Measurements from ENCODE around the gene UBE2Q2.
"Not testable (repeated sequence)": the region's sequence is repeated elsewhere in the genome, so short reads cannot be mapped to it uniquely, and the experiment has no call there.

UBE2Q2 gene

DNA sequence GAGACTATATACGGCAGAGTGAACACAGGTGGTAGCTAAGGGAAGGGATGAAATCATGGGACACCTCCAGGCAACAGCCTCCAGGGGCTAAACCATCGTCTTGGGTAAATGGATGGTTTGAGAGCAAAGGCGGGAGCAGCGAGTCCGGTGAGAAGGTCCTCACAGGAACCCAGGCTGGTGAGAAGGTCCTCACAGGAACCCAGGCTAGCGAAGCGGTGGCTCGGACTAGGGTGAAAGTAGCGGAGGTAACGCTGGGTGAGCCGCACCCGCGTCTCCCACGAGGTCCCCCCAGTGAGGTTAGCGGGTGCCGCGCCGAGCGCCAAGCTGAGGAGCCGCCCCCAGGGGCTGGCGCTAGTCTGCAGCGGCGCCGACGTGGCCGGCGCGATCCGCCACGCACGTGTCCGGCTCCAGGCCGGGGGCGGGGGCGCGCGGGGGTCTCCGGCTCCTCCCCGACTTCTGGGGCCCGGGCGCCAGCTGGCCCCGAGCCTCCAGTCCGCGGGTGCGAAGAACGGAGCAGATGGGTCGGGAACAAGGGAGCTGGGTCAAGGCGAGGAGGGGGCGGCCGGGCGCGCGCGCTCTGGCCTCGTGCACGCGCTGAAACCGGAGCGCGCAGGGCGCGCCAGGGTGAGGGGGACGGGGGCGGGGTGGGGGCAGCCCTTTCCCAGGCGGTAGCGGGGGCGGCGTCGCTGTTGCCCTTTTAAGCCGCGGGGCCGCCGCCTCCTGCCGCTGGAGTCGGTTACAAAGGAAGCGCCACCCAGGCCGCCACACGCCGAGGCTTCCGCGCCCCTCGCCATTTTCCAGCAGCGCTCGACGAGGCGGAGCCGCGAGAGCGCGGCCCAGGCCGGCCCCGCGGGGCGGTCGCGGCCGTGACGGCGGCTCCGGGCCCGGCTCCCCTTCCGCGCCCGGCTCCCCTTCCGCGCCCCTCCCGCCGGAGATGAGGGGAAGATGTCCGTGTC is at the start of gene UBE2Q2:
TSS of gene UBE2Q2 (plus strand) at position 726 of the 956 bp plus-strand sequence. CDS start at position 946, 220 bp downstream.
- peak; percentile 83 for DNase-seq
- TF ChIP-seq, protein P1, sequence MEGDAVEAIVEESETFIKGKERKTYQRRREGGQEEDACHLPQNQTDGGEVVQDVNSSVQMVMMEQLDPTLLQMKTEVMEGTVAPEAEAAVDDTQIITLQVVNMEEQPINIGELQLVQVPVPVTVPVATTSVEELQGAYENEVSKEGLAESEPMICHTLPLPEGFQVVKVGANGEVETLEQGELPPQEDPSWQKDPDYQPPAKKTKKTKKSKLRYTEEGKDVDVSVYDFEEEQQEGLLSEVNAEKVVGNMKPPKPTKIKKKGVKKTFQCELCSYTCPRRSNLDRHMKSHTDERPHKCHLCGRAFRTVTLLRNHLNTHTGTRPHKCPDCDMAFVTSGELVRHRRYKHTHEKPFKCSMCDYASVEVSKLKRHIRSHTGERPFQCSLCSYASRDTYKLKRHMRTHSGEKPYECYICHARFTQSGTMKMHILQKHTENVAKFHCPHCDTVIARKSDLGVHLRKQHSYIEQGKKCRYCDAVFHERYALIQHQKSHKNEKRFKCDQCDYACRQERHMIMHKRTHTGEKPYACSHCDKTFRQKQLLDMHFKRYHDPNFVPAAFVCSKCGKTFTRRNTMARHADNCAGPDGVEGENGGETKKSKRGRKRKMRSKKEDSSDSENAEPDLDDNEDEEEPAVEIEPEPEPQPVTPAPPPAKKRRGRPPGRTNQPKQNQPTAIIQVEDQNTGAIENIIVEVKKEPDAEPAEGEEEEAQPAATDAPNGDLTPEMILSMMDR (IDR thresholded peaks at IDR 0.05), result no peak
- peaks cover 17% of the 10 kb centered on the region for H3K27me3 Mint-ChIP-seq (ENCODE audit: low read depth, poor library complexity)
- peaks cover 10% of the 10 kb centered on the region for H3K36me3 Mint-ChIP-seq (ENCODE audit: low read depth)
- H3K4me3 Mint-ChIP-seq, result peak within 1 kb of the TSS; percentile 91
- no peak within 1 kb of the TSS for H3K27ac Mint-ChIP-seq
- H3K9me3 Mint-ChIP-seq, result no peaks in the 10 kb centered on the region
- peaks cover 39% of the 10 kb centered on the region for H3K4me1 Mint-ChIP-seq

DNA sequence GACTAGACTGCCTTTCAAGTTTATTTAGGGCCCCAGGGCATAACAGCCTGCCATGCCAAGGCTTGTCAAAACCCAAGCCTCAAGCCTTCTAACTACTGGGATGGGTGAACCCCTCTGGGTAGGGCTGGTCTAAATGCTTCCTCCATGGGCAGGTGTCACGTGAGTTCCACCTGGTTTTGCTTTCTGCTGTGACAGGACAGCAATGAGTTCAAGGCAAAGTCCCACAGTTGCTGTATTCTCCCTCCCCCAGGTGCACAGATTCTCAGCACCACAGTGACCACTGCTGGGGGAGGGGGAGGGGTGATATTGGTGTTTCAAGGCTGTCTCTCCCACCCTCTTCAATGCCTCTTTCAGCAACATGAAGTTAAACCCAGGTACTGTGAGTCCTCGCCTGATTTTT is 46.9 kb upstream of the UBE2Q2 start:
- Mint-ChIP-seq H3K27ac (no peak overlapping the region), H3K27me3 (ENCODE audit: low read depth, poor library complexity) (peaks cover 46% of the 10 kb centered on the region), H3K36me3 (ENCODE audit: low read depth) (no peaks in the 10 kb centered on the region), H3K4me1 (peaks cover 8% of the 10 kb centered on the region), H3K9me3 (peaks cover 10% of the 10 kb centered on the region), H3K4me3 (no peak overlapping the region)
- TF ChIP-seq, protein P1 (IDR thresholded peaks at IDR 0.05), result no peak
- no peak for DNase-seq

DNA sequence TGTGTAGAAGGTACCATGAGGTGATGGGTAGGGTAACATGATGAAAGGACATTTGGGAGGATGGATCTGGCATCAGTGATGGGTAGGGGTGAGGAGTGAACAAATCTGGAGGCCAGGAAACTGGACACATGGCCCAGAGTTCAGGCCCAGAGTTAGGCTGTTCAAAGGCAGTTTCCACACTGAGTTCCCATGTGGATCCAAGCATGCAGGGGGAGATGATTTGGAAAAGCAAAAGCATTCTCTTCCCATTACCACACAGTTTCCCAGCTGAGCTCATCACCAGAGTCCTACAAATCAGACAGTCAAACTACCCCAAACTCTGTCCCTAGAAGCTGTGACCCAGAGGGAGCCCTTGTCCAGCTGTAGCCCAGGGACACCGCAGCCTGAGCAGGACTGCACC is 46.1 kb upstream of the UBE2Q2 start:
- not testable (repeated sequence) for H3K4me3 Mint-ChIP-seq; H3K27ac Mint-ChIP-seq; DNase-seq; H3K36me3 Mint-ChIP-seq (ENCODE audit: low read depth); H3K9me3 Mint-ChIP-seq
- peaks cover 16% of the 10 kb centered on the region for H3K4me1 Mint-ChIP-seq
- H3K27me3 Mint-ChIP-seq (ENCODE audit: low read depth, poor library complexity), result peaks cover 54% of the 10 kb centered on the region

DNA sequence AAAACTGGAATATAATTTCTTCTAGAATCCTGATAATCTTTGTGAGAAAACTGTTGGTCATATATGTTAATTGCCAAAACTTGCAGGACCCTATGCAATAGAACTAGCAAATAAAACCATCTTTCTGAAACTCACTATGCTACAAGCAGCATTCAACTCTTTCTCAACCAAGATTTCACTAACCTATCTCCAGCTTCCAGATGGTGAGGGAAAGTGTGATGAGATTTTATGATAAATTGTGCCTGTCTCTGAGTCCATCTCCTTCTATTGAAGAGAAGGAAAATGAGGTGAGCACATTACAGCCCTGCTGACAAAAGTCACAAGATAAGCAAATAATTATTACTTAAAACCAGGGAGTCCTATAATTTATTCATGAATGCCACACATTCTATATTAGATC is 44.1 kb upstream of the UBE2Q2 start:
- H3K27me3 Mint-ChIP-seq (ENCODE audit: low read depth, poor library complexity), result peaks cover 62% of the 10 kb centered on the region

DNA sequence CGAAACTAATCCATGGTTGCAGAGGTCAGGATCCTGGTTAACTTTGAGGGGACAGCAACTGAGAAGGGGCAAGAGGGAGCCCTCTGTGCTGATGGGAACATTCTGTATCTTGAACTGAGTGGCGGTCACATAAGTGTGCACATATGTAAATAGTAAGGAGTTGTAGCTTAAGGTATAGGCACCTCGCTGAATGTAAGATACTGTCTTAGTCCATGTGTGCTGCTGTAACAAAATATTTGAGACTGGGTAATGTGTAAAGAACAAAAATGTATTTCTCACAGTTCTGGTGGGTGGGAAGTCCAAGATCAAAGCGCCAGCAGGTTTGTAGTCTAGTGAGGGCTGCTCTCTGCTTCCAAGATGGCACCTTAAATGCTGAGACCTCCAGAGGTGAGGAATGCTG is 42.8 kb upstream of the UBE2Q2 start:
- not testable (repeated sequence) for H3K9me3 Mint-ChIP-seq; H3K4me3 Mint-ChIP-seq; DNase-seq; H3K36me3 Mint-ChIP-seq (ENCODE audit: low read depth); H3K27ac Mint-ChIP-seq
- Mint-ChIP-seq H3K4me1 (peaks cover 28% of the 10 kb centered on the region), H3K27me3 (ENCODE audit: low read depth, poor library complexity) (peaks cover 63% of the 10 kb centered on the region)

More for the DNA sequence above, 44.1 kb upstream of the UBE2Q2 start:
- H3K36me3 Mint-ChIP-seq (ENCODE audit: low read depth), result no peaks in the 10 kb centered on the region
- H3K4me3 Mint-ChIP-seq, result no peak overlapping the region
- H3K9me3 Mint-ChIP-seq, result peaks cover 10% of the 10 kb centered on the region
- TF ChIP-seq, protein P1 (IDR thresholded peaks at IDR 0.05), result no peak
- H3K27ac Mint-ChIP-seq, result no peak overlapping the region
- peaks cover 28% of the 10 kb centered on the region for H3K4me1 Mint-ChIP-seq
- no peak for DNase-seq

DNA sequence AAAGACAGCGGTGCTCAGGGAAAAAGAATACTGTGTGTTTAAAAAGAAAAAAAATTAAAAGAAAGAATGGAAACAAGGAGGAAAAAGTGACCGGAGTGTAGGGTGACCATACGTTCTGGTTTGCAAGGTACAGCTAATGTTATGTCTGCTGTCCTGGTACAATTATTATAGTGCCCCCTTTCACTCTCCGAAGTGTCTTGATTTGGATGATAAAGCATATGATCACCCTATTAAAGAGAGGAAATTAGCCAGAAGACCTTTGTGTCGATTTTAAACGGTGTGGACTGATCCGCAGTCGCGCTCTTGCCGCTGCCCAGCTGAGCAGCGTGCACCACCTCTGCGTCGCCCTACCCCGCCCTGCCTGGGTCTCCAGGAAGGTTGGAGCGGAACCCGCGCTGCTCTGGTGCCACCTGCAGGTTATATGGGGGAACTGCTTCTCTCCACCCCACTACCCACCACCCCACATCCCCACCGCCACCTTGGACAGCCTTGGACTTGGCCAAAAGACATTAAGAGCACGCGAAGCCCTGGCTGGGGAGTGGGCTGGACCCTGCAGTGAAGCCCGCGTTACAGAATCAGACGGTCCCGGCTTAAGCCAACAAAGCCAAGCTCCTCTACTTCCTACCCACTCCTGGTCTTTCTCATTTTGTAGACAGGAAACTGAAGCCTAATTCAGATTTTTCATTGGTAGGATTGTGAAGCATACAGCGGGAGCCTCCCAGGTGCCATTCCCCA is 41.2 kb upstream of the UBE2Q2 start:
- Mint-ChIP-seq H3K4me3 (peak overlapping the region; percentile 71), H3K4me1 (peaks cover 28% of the 10 kb centered on the region), H3K9me3 (peaks cover 10% of the 10 kb centered on the region), H3K27me3 (ENCODE audit: low read depth, poor library complexity) (peaks cover 66% of the 10 kb centered on the region), H3K36me3 (ENCODE audit: low read depth) (no peaks in the 10 kb centered on the region), H3K27ac (no peak overlapping the region)
- TF ChIP-seq, protein P1 (IDR thresholded peaks at IDR 0.05), result peak; percentile 89
- peak; percentile 91 for DNase-seq

DNA sequence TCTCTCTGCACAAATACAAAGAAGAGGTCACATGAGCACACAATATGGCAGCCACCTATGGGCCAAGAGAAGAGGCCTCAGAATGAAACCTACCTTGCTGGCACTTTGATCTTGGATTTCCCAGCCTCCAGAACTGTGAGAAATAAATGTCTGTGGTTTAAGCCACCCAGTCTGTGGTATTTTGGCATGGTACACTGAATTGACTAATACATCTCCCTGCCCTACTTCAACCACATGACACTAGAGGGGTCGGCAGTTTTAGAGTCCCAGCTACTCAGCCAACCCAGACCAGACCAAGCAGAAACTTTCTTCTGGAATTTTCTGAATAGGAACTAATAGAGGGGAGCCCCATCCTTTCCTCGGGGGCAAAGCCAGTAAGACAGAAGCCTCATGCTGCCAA is 35.8 kb upstream of the UBE2Q2 start:
- peaks cover 23% of the 10 kb centered on the region for H3K27me3 Mint-ChIP-seq (ENCODE audit: low read depth, poor library complexity)
- not testable (repeated sequence) for H3K27ac Mint-ChIP-seq; DNase-seq; H3K4me3 Mint-ChIP-seq; H3K9me3 Mint-ChIP-seq; H3K4me1 Mint-ChIP-seq; H3K36me3 Mint-ChIP-seq (ENCODE audit: low read depth)

DNA sequence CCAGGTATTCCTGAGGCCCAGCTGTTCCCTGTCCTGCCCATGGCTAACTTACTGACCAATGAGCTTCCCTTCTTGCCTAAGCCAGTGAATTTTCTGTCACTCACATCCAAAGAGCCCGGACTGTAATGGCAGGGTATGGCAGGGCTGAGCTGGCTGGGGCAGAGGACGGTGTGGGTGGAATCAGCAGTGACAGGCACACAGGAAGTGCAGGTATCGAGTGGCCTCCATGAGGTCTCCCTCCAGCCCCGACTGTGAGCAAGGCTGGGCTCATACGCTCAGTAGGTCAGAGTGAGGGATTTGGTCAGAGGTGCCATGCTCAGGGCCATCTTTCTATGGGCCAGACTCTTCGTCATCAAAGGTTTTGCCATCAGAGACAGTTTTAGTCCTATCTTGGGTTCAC is 35.2 kb upstream of the UBE2Q2 start:
- H3K4me1 Mint-ChIP-seq; H3K4me3 Mint-ChIP-seq; H3K9me3 Mint-ChIP-seq; DNase-seq; H3K36me3 Mint-ChIP-seq (ENCODE audit: low read depth); H3K27ac Mint-ChIP-seq: not testable (repeated sequence)
- peaks cover 19% of the 10 kb centered on the region for H3K27me3 Mint-ChIP-seq (ENCODE audit: low read depth, poor library complexity)
